Umbilical cord (tissue), 2 donors: ENCODE results near the gene CIT. TPM values are rescaled to one million over a fixed set of nuclear protein-coding genes. Genes with fewer than 3 reads are reported as not detected.

ENCODE experiments used
- DNase-seq: peaks from one replicate; pipeline ENCODE4 v3.0.0-alpha.2; 2015; ENCODE audit warnings: low spot score
- total RNA-seq: library from RNA; depleted of rRNA; stranded (reverse); fragments of >200 nt; gene quantifications from one replicate; pipeline ENCODE4 v1.2.3, GENCODE V29; 2014; ENCODE audit warnings: low replicate concordance; ENCODE audit not compliant: insufficient read depth

Gene CIT
- total RNA-seq, 1 donor from 2014 or later: 17.8 TPM

DNA sequence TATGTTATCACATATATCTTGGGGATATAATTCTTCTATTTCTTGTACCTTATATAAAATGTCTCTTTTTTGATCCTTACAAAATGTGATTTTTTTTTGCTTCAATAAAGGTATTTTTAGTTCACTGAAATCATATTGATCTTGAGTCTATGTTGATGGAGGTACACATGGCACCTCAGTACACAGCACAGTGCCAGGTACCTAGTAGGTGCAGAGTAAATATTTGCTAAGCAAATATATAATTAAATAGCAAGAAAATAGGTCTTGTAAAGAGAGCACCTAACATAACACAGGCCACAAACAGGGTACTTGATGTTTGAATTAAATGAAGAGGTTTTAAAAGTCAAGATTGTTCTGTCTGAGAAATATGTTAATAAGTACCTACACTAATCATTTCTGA is 69.7 kb downstream of the CIT start:
- DNase-seq: no peak

GRCh38 chr12:119804011-119804641 is 73.0 kb downstream of the CIT start:
- peak; percentile 40 for DNase-seq

GRCh38 chr12:119803381-119803791 is 73.7 kb downstream of the CIT start:
- peak; percentile 64 for DNase-seq

DNA sequence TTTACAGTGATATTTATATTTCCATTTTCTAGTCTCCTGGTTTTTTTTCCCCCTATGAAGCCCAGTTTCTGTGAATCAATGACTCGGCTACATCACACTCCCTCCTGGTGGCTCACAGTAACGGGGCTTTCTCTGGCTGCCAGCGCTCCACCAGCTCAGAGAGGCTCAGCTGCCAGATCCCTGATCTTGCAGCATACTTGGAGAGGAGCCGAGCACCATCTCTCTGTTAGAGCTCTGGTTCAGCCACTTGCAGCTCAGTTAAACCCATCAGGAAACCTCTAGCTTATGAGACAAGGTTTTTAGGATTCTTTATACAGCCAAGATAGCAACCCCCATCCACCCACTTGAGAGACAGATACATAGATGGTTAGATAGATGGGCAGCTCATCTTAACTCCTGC is 74.6 kb downstream of the CIT start:
- peak; percentile 89 for DNase-seq

DNA sequence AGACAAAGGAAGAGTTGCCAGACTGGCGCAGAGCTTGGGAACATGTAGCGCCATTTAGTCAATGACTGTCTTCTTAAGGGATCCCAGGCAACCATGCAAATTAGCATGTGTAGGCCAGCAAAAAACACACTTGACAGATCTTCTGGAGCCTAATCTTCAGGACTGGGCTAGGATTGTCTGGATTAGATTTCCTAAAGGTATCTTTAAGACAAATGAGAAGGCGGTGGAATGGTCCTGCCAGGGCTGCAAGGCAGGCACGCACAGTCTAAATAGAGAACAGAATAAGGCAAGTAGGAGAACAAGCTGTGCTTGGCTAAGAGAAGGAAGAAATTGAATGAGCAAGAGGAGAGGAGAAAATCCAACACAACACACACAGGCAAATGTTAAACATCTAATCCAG is 80.0 kb downstream of the CIT start:
- no peak for DNase-seq

GRCh38 chr12:119796292-119796691 is 80.8 kb downstream of the CIT start:
- no peak for DNase-seq

DNA sequence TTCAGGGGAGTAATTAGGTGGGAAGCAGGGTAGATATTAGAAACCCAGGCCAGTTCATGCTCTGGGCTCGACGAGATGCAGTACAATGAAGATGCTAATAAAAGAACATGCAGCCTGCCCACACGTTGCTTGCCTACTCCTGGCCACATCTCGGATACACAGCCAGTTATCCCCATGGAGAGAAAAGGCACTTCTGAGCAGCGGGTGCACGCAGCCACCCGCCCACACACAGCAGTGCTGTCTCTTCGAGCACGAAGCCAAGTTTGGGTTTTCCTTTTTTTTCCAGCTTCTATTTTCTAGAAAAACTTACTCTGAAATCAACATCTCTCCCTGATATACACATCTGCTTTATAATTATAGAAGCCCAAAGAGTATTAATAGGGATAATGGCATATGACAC is 85.7 kb downstream of the CIT start:
- DNase-seq: no peak

GRCh38 chr12:119788786-119789185 is 88.3 kb downstream of the CIT start:
- DNase-seq: no peak

DNA sequence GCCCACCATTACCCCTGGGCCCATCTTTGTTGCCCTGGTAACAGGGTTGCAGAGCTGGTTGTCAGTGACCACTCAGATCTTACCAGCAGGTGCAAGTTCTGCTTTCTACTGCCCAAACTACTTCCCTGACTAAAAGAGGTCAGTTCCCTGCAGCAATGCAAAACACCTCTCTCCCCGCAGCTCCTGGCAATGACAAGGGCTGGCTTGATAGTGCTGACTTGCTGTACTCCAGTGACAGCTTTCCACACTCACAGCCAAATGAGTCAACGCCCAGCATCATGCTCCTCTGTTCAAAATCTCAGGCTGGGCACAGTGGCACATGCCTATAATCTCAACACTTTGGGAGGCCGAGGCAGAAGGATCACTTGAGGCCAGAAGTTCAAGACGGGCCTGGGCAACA is 90.6 kb downstream of the CIT start:
- no peak for DNase-seq

- DNase-seq: no peak
Observed at GRCh38 chr12:119784673-119785072, 92.4 kb downstream of the CIT start.

GRCh38 chr12:119783787-119784186 is 93.3 kb downstream of the CIT start:
- DNase-seq: no peak

- no peak for DNase-seq
Observed at GRCh38 chr12:119781804-119782203, 95.3 kb downstream of the CIT start.

DNA sequence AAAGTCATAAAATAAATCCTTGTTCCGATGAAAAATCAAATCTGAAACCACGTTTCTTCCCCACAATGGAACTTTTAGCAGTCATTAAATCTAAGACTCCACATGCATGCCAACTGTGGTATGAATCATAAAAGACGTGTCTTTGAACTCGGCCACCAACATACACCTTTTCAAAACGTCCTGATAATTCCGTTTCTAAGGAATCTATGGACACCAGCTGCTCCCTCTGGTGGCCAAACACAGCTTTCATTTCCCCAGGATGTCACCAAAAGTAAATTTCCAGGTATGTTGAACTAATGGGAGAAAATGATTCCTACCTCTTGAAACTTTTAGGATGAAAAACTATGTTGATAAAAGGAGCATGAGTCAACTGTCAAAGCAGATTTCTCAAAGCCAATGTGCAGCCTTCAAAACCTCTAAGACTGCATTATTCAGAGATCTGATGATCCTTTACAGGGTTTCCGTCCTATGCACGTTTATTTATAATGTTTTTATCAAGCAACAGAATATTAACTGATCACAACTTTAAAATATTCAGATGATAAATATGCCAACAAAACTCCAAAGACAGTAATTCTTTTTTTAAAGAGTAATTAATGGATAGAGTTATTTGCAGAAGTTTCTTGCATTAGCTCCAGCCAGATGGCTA is 96.2 kb downstream of the CIT start:
- DNase-seq: peak; percentile 46

DNA sequence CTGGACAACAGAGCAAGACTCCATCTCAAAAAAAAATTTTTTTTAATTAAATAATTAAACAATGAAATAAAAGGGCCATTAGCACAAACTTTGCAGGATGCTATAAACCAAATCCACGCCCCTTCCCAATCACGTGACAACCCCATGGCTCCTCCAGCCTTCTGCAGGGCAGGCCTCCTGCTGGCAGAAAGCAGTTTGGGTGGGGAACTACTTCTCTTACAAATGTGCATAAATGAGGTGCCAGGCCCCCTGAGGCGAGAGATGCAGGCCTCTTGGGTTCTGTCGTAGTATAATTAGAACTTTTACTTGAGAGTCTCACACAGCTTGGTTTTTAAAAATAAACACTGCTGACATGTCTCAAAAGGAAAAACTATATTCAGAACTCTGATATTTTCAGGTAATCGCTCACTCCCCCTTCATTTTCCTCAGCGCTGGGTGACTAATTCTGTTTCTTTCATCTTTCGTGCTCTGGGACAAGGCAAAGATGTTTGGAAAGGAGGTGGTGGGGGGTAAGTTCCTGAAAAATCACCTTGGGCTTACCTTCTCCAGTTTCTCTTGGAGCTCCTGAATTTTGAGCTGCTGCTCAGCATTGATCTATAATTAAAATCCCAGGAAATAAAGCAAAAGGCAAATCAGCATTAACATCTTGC is 101.7 kb downstream of the CIT start:
- no peak for DNase-seq

GRCh38 chr12:119772431-119772830 is 104.7 kb downstream of the CIT start:
- no peak for DNase-seq

DNA sequence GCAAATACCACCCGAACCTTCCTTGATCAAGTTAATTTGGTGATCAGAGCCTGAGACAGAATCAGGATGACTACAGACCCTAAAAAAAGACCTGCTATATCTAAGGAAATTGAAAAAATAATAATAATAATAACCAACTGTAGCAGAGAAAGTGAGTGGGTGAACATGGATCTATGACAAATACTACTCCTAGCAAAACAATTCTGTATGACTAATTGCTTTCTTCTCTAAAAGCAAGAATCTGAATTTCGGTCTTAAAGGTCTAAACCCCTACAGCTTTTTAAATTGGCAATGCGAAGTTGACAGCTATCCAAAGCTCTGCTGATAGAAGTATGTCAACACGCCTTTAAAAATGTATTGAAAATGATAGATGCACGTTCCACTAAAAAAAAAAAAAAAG is 107.0 kb downstream of the CIT start:
- no peak for DNase-seq

- DNase-seq: no peak
Observed at GRCh38 chr12:119762619-119763018, 114.5 kb downstream of the CIT start.

DNA sequence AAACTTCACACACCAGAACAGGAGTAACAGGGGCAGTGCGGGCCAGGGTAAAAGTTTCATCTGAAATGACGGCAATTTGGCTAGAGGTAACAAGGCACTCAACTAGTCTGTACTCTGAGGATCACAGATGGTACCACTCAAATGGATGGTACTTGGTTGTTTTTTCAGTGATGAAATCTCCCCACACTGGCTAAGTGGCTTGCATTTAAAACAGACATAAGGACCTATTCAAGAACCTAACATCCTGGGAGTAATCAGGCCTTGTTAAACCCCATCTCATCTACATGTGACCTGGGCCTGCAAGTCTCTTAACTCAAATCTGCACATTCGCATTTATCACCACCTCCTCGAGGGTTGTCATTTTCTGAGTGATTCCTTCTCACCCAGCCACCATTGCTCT is 118.4 kb downstream of the CIT start:
- no peak for DNase-seq

DNA sequence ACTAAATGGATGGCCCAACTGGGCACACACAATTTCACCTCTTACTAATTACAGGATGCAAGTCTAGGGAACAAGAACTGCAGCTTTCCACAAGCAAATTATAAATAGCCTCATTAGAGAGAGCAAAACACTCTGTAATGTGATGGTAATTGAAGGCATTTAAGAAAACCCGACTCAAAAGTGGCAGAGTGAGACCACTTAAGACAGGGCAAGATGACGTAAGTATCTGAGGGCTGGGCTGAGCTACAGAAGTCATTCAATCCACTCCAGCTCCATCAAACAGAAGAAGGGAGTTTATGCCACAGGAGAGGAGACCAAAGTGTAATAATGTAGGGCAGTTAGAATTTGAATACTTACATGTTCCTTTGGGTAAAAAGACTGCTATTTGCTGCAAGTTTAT is 118.9 kb downstream of the CIT start:
- DNase-seq: no peak

- no peak for DNase-seq
Observed at GRCh38 chr12:119751961-119752360, 125.2 kb downstream of the CIT start.

DNA sequence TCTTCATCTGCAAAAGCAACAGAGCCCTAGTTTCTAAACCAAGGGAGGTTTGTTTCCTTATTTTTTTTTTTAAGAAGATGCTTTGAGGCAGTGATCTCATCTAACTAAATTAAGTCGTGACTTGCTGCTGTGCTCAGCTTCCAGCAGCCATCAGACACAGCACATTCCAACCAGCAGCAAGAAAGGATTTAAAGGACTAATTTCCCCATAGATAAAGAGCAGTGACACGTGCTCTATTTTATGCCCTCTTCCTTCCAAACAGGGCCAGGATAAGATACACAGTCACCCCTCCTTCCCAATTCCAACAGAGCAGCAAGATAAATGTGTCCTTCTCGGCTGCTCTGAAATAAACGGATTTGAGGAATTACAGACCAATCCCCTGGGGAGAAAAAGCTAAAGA is 127.5 kb downstream of the CIT start:
- peak; percentile 87 for DNase-seq

DNA sequence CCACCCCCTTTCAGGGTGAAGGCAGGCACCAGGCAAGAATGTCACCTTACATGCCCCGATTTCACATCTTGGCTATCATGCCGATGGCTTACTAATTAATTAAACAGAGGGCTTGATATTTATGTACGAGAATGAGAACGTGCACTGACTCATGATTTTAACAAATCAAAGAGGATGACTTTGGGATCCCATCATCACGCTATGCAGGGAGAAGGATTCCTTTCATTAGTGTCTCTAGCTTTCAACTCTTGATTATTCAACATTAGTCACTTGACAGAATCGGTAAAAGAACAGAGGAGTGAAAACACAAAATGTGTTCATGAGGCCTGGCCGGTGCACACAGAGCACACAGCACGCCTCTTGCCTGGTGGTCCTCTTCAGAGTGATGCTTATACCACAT is 128.6 kb downstream of the CIT start:
- DNase-seq: no peak

- no peak for DNase-seq
Observed at GRCh38 chr12:119746169-119746568, 131.0 kb downstream of the CIT start.
